ENCODE data around the gene METTL21C.

Gene METTL21C

DNA sequence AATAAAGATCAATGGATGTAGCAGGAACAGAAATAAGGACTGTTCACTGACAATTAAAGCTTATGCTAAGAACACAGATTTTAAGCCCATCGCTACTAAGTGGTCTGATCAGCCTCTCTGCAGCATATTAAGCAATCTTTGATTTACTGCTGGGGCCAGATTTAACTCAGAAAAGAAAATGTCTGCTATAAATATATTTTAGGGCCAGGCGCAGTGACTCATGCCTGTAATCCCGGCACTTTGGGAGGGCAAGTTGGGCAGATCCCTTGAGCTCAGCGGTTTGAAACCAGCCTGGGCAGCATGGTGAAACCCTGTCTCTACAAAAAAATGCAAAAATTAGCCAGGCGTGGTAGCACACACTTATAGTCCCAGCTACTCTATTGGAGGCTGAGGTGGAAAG is 43.0 kb downstream of the METTL21C start:
- no peak overlapping the region for H3K4me3 ChIP-seq (ENCODE audit: low read depth, low read length)
- no peak for TF ChIP-seq CTCF (IDR thresholded peaks at IDR 0.05; ENCODE audit: borderline replicate concordance, insufficient read depth, low read depth, low read length)

DNA sequence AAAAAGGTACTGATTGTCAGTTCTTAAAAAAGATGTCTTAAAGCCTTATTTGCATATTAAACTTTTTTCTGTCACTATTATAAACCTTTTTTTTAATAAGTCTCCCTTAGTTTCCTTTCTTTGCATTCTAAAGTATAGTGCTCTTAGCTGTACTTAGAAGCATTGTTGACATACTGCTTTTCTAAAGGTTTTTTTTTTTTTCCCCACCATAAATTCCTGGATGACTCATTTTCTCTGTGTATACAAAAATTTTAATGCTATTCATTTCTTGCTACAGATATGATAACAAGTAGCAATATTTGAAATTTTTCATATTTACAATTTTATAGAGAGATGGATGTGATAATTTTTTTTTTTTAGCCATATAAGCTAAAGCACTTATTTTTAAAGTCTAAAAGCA is 43.5 kb downstream of the METTL21C start:
- H3K4me3 ChIP-seq (ENCODE audit: low read depth, low read length) = no peak overlapping the region
- TF ChIP-seq CTCF (IDR thresholded peaks at IDR 0.05; ENCODE audit: borderline replicate concordance, insufficient read depth, low read depth, low read length) = no peak

- no peak overlapping the region for H3K4me3 ChIP-seq (ENCODE audit: low read depth, low read length)
- no peak for TF ChIP-seq CTCF (IDR thresholded peaks at IDR 0.05; ENCODE audit: borderline replicate concordance, insufficient read depth, low read depth, low read length)
Observed at GRCh38 chr13:102650444-102650843, 44.4 kb downstream of the METTL21C start.

DNA sequence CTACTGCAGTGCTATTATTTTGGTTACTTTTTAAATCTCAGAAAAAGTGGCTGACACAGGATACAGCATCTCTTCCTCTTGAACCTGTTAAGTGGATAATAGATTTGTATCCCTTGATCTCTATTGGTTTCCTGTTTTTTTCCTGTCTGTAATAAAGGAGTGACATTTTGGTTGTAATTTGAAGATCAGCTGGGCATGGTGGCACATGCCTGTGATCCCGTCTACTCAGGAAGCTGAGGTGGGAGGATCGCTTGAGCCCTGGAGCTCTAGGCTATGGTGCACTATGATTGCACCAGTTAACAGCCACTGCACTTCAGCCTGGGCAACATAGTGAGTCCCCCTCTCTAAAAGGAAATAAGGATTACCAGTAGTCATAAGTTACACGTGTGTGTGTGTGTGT is 46.8 kb downstream of the METTL21C start:
- no peak overlapping the region for H3K4me3 ChIP-seq (ENCODE audit: low read depth, low read length)
- TF ChIP-seq CTCF (IDR thresholded peaks at IDR 0.05; ENCODE audit: borderline replicate concordance, insufficient read depth, low read depth, low read length) = no peak

DNA sequence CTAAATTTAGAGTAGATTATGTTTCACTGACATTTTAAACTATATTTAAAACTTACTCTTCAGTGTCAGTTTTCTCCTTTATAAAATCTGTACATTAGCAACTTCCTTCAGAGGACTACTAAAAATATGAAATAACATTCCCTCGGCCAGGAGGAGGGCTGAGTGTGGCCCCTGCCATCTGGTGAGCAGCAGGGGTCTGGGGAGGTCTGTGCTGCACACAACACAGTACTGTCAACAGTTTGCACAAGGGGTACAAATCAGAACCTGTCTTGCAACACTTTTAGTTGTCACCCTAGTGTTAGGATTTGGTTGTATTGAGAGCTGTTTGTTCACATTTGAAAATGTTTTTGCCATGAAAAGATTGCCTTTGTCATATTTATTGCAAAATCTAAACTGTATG is 49.1 kb downstream of the METTL21C start:
- H3K4me3 ChIP-seq (ENCODE audit: low read depth, low read length) = no peak overlapping the region
- TF ChIP-seq CTCF (IDR thresholded peaks at IDR 0.05; ENCODE audit: borderline replicate concordance, insufficient read depth, low read depth, low read length) = no peak

- no peak for TF ChIP-seq CTCF (IDR thresholded peaks at IDR 0.05; ENCODE audit: borderline replicate concordance, insufficient read depth, low read depth, low read length)
- no peak overlapping the region for H3K4me3 ChIP-seq (ENCODE audit: low read depth, low read length)
Observed at GRCh38 chr13:102643656-102644055, 51.2 kb downstream of the METTL21C start.

DNA sequence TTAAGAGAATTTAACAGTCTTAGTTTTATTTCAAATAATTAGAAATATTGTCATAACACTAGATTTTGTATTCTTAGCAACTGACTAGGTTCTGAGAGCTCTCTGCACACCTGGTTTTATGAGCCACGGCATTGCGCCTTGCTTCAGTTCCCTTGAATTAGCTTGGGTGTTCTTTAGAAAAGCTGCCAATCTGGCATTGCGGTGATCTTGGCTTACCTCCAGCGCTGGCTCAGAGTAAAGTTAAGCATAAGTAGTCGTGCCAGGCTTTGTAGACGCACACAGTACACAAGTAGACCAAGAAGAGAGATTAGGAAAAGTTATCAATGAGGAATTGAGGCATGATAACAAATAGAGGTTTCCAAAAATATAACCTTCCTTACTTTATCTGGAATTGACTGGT is 52.4 kb downstream of the METTL21C start:
- no peak overlapping the region for H3K4me3 ChIP-seq (ENCODE audit: low read depth, low read length)
- TF ChIP-seq CTCF (IDR thresholded peaks at IDR 0.05; ENCODE audit: borderline replicate concordance, insufficient read depth, low read depth, low read length) = no peak
